ENCODE results near the gene CACNG7. TPM values are rescaled to one million over a fixed set of nuclear protein-coding genes. Genes with fewer than 3 reads are reported as not detected.
A peak's percentile ranks its signal among the peaks of the same experiment; 100 is the strongest.

The CACNG7 gene
- total RNA-seq, 6 experiments from 2014 or later = not detected

DNA sequence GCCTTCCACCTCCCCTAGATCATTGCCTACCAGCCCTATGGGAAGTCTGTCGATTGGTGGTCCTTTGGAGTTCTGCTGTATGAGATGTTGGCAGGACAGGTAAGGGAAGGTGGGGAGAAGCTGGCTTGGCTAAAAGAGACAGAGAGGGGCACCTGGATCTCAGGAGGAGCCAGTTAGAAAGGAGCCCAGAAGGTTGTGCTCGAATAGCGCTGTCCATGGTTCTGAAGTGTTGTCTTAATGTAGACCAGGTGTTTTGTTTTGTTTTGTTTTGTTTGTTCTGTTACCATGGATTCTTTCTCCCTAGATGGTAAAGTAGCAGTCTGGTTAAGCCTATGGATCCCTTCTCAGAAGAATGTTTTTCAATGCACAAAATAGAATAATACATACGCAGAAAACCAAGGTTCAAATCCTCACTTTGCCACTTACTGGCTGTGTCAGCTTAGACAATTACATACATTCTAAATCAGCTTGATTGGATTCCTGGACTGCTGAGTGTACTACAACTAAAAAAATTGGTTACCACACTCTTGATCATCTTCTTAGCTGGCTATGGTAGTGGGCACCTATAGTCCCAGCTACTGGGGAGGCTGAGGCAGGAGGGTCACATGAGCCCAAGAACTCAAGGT lies 5.9 kb upstream of the CACNG7 start:
- no peaks in the 10 kb centered on the region for H3K36me3 ChIP-seq
- WGBS (ENCODE audit: insufficient coverage, low coverage, low lambda C conversion rate, missing lambda C conversion rate) = 37% methylated on average over 4 of the region's 4 CpGs
- no peaks in the 10 kb centered on the region for H3K4me1 ChIP-seq
- DNase-seq (no peak), ATAC-seq (peak in 1 of 4 donors; percentile 30)
- H3K4me3 ChIP-seq = no peak overlapping the region
- H3K27me3 ChIP-seq = peaks cover 0 to 11% of the 10 kb centered on the region in 2 donors
- no peak overlapping the region for H3K27ac ChIP-seq
- no peaks in the 10 kb centered on the region for H3K9me3 ChIP-seq
- TF ChIP-seq POLR2A (IDR thresholded peaks at IDR 0.05) = no peak
- TF ChIP-seq, protein P1, sequence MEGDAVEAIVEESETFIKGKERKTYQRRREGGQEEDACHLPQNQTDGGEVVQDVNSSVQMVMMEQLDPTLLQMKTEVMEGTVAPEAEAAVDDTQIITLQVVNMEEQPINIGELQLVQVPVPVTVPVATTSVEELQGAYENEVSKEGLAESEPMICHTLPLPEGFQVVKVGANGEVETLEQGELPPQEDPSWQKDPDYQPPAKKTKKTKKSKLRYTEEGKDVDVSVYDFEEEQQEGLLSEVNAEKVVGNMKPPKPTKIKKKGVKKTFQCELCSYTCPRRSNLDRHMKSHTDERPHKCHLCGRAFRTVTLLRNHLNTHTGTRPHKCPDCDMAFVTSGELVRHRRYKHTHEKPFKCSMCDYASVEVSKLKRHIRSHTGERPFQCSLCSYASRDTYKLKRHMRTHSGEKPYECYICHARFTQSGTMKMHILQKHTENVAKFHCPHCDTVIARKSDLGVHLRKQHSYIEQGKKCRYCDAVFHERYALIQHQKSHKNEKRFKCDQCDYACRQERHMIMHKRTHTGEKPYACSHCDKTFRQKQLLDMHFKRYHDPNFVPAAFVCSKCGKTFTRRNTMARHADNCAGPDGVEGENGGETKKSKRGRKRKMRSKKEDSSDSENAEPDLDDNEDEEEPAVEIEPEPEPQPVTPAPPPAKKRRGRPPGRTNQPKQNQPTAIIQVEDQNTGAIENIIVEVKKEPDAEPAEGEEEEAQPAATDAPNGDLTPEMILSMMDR (IDR thresholded peaks at IDR 0.05) = no peak
- intact Hi-C loops (cut with DNase I) = no loop called here

DNA sequence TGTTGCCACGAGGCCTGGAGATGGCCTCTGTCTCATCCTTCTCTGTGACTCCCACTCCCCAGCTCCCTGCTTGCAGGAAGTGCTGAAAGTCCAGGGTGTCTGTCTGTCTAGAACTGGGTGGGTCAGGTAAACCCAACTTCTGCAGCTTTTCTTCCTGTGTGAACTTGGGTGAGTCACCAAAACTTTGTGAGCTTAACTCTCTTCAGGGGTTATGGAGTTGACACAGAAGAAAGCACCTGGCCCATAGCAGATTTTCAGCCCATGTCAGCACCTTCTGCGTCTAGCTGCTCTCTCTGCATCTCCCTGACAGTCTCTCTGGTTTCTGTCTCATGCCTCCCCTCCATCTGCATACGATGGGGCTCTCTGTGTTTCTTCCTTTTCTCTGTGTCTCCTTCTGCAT lies 4.2 kb upstream of the CACNG7 start:
- Histone ChIP-seq H3K4me1 (no peaks in the 10 kb centered on the region), H3K27me3 (peaks cover 0 to 24% of the 10 kb centered on the region in 2 donors), H3K36me3 (no peaks in the 10 kb centered on the region), H3K27ac (no peak overlapping the region), H3K4me3 (no peak overlapping the region), H3K9me3 (no peaks in the 10 kb centered on the region)
- no peak for DNase-seq
- intact Hi-C loops (cut with DNase I) = no loop called here
- 19% methylated on average over 3 of the region's 3 CpGs for WGBS (ENCODE audit: insufficient coverage, low coverage, low lambda C conversion rate, missing lambda C conversion rate)
- no peak for ATAC-seq
- TF ChIP-seq, protein P1 (IDR thresholded peaks at IDR 0.05) = no peak
- no peak for TF ChIP-seq POLR2A (IDR thresholded peaks at IDR 0.05)

DNA sequence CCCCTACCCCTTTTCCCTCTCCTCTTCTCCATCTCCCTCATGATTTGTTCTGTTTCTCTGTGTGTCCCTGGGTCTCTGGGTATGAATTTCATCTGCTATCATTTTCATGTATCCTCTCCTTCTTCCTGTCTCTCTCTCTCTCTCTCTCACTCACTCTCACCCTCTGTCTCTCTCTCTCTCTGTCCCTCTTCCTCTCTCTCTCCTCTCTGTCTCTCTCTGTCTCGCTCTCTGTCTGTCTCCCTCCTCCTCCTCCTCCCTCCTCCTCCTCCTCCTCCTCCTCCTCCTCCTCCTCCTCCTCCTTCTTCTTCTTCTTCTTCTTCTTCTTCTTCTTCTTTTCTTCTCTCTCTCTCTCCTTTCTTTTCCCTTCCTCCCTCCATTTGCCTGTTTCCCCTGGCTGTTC lies 3.3 kb upstream of the CACNG7 start:
- Histone ChIP-seq H3K4me1 (no peaks in the 10 kb centered on the region), H3K9me3 (no peaks in the 10 kb centered on the region), H3K36me3 (no peaks in the 10 kb centered on the region), H3K4me3 (no peak overlapping the region), H3K27ac (no peak overlapping the region), H3K27me3 (peaks cover 0 to 27% of the 10 kb centered on the region in 2 donors)
- intact Hi-C loops (cut with DNase I) = no loop called here
- no peak for TF ChIP-seq POLR2A (IDR thresholded peaks at IDR 0.05)
- TF ChIP-seq, protein P1 (IDR thresholded peaks at IDR 0.05) = no peak
- WGBS (ENCODE audit: insufficient coverage, low coverage, low lambda C conversion rate, missing lambda C conversion rate) = 30% methylated on average over 1 of the region's 1 CpG
- DNase-seq (no peak), ATAC-seq (no peak)

DNA sequence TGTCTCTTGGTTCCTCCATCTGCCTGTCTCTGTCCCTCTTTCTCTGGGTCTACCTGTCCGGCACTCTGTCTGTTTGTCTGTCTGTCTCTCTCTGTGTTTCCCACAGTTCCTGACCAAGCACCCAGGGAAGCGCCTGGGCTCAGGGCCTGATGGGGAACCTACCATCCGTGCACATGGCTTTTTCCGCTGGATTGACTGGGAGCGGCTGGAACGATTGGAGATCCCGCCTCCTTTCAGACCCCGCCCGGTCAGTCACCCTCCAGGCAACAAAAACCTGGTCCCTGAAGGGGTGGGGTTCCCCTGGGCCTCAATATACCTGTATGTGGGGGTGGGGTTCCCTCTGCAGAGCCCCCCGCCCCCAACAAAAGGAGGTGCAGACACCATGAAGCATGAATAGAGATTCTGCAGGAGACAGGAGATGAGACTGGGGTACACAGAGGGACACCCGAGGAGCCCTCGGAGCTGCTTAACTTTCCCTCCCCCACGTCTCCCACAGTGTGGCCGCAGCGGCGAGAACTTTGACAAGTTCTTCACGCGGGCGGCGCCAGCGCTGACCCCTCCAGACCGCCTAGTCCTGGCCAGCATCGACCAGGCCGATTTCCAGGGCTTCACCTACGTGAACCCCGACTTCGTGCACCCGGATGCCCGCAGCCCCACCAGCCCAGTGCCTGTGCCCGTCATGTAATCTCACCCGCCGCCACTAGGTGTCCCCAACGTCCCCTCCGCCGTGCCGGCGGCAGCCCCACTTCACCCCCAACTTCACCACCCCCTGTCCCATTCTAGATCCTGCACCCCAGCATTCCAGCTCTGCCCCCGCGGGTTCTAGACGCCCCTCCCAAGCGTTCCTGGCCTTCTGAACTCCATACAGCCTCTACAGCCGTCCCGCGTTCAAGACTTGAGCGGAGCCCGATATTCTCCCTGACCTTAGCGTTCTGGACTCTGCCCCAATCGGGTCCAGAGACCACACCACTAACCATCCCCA lies 2.6 kb upstream of the CACNG7 start:
- WGBS (ENCODE audit: insufficient coverage, low coverage, low lambda C conversion rate, missing lambda C conversion rate) = 8% methylated on average over 36 of the region's 48 CpGs
- ATAC-seq (peak; percentile 49 to 74 (median 65)), DNase-seq (peak; percentile 50 to 67 (median 57))
- Histone ChIP-seq H3K27me3 (peaks cover 0 to 27% of the 10 kb centered on the region in 2 donors), H3K36me3 (no peaks in the 10 kb centered on the region), H3K4me3 (no peak overlapping the region), H3K4me1 (no peaks in the 10 kb centered on the region), H3K27ac (no peak overlapping the region), H3K9me3 (no peaks in the 10 kb centered on the region)
- TF ChIP-seq, protein P1 (IDR thresholded peaks at IDR 0.05) = peak; percentile 51 to 68 (median 65)
- no peak for TF ChIP-seq POLR2A (IDR thresholded peaks at IDR 0.05)
- intact Hi-C loops (cut with DNase I) = no loop called here

Data from right lobe of liver (tissue), 6 donors.